ENCODE results near the gene OMP.

GRCh38 chr11:77148963-77149715 lies 46.5 kb downstream of the OMP start:
- TF ChIP-seq ZBTB26 (tag by site-specific recombination; optimal IDR thresholded peaks at IDR 0.05) (no peak), ZNF174 (tag by site-specific recombination; IDR thresholded peaks at IDR 0.05) (no peak), CTCF (tag by site-specific recombination; IDR thresholded peaks at IDR 0.05) (no peak)
